Naive thymus-derived CD8-positive, alpha-beta T cell (primary cell): ENCODE data around the gene CACNB1. TPM values are rescaled to one million over a fixed set of nuclear protein-coding genes. Genes with fewer than 3 reads are reported as not detected.
A peak's percentile ranks its signal among the peaks of the same experiment; 100 is the strongest.
"Not testable (repeated sequence)": the region's sequence is repeated elsewhere in the genome, so short reads cannot be mapped to it uniquely, and the experiment has no call there.

Experiments
- ATAC-seq, 2 donors: fragments of 150-1000 bp; cut with Tn5 transposase in 1 of 2; sonication (Bioruptor Pico), chemical (Tn5 transposase) in 1 of 2; 1 replicate in 1 of 2; 2 replicates in 1 of 2; pipeline ENCODE4 v1.10.0; 2021; ENCODE audit warnings: mild to moderate bottlenecking in 2 of 2, moderate library complexity in 2 of 2
- POLR2A ChIA-PET: fragments of 350-600 bp; sonication (Branson Sonifier 250); formaldehyde crosslinking; loops from one replicate; lab custom pipeline; 2021; ENCODE audit warnings: antibody characterized with exemption; lab: Charles Lee
- DNase-seq, 10 donors: peaks; one replicate each; pipeline versions ENCODE4 v3.0.0 to v3.0.0-alpha.2; 2020 to 2022
- H3K27ac Mint-ChIP-seq, 10 donors: one replicate each; pipeline ENCODE4 v1.8.0; 2020 to 2022; ENCODE audit warnings: mild to moderate bottlenecking in 10 of 10, mixed read lengths in 10 of 10, moderate library complexity in 4 of 10, inconsistent platforms in 1 of 10
- H3K27me3 Mint-ChIP-seq, 5 donors: one replicate each; pipeline ENCODE4 v1.8.0; 2021 to 2022; ENCODE audit warnings: mixed read lengths in 5 of 5
- H3K36me3 Mint-ChIP-seq, 3 donors: one replicate each; pipeline ENCODE4 v1.8.0; 2020 to 2022; ENCODE audit warnings: mixed read lengths in 3 of 3, mild to moderate bottlenecking in 2 of 3, inconsistent platforms in 1 of 3
- H3K4me1 Mint-ChIP-seq, 4 donors: one replicate each; pipeline ENCODE4 v1.8.0; 2021 to 2022; ENCODE audit warnings: mixed read lengths in 4 of 4
- H3K4me3 Mint-ChIP-seq, 10 donors: one replicate each; pipeline ENCODE4 v1.8.0; 2020 to 2022; ENCODE audit warnings: mild to moderate bottlenecking in 10 of 10, mixed read lengths in 10 of 10, moderate library complexity in 6 of 10, inconsistent platforms in 1 of 10
- H3K9me3 Mint-ChIP-seq, 9 donors: one replicate each; pipeline ENCODE4 v1.8.0; 2020 to 2022; ENCODE audit warnings: mixed read lengths in 9 of 9, mild to moderate bottlenecking in 3 of 9, inconsistent platforms in 1 of 9, moderate library complexity in 1 of 9
- polyA plus RNA-seq, 3 donors: library from polyadenylated mRNA; unstranded; fragments of 300-500 nt; fragmentation: Illumina TruSeq; gene quantifications; one replicate each; pipeline ENCODE4 v1.2.3, GENCODE V29; 2021
- total RNA-seq, 8 experiments: library from RNA in 2 of 8; stranded (reverse) in 2 of 8; gene quantifications; one replicate each; pipeline ENCODE4 v1.2.3 and lab custom pipeline; 2021 to 2026

CACNB1 gene
- total and polyA plus RNA-seq, 5 experiments from 2014 or later = 0.75 to 12.0 (median 6.3) TPM; not detected in 1

GRCh38 chr17:39129544-39129943 is 67.9 kb downstream of the CACNB1 start:
- not testable (repeated sequence) for H3K9me3 Mint-ChIP-seq, H3K4me3 Mint-ChIP-seq, DNase-seq, ATAC-seq, H3K27me3 Mint-ChIP-seq
- Mint-ChIP-seq H3K4me1 (peaks cover 0 to 15% (median 5%) of the 10 kb centered on the region in 4 donors), H3K36me3 (peaks cover 0 to 12% (median 7%) of the 10 kb centered on the region in 3 donors), H3K27ac (peak overlapping the region in 3 of 10 donors; percentile 46 to 82 (median 58))
- POLR2A ChIA-PET = interaction anchor here (0.6 to 0.7 kb wide), 3 partner anchors 40 to 169 kb away, joined by 3 read pairs; no protein-coding TSS in a partner anchor

GRCh38 chr17:39126436-39126835 is 71.0 kb downstream of the CACNB1 start:
- DNase-seq = no peak
- no peaks in the 10 kb centered on the region for H3K9me3 Mint-ChIP-seq
- H3K27ac Mint-ChIP-seq = no peak overlapping the region
- POLR2A ChIA-PET = interaction anchor here (0.6 kb wide), 1 partner anchor 64 kb away, joined by 3 read pairs; no protein-coding TSS in a partner anchor
- H3K4me1 Mint-ChIP-seq = peaks cover 0 to 4% (median 3%) of the 10 kb centered on the region in 4 donors
- H3K27me3 Mint-ChIP-seq = no peaks in the 10 kb centered on the region
- H3K36me3 Mint-ChIP-seq = peaks cover 0 to 7% (median 2%) of the 10 kb centered on the region in 3 donors
- no peak overlapping the region for H3K4me3 Mint-ChIP-seq
- no peak for ATAC-seq

- DNase-seq (no peak), ATAC-seq (no peak)
- POLR2A ChIA-PET = no interaction called here
- Mint-ChIP-seq H3K4me1 (peaks cover 0 to 4% (median 3%) of the 10 kb centered on the region in 4 donors), H3K27ac (peak overlapping the region in 4 of 10 donors; percentile 42 to 65 (median 59)), H3K4me3 (no peak overlapping the region), H3K27me3 (no peaks in the 10 kb centered on the region), H3K9me3 (no peaks in the 10 kb centered on the region), H3K36me3 (peaks cover 0 to 7% (median 0%) of the 10 kb centered on the region in 3 donors)
These were observed 72.2 kb downstream of the CACNB1 start for GRCh38 chr17:39125143-39125875.

GRCh38 chr17:39123627-39124026 is 73.8 kb downstream of the CACNB1 start:
- POLR2A ChIA-PET = no interaction called here
- Mint-ChIP-seq H3K36me3 (peaks cover 0 to 5% (median 0%) of the 10 kb centered on the region in 3 donors), H3K4me1 (peaks cover 3 to 8% (median 6%) of the 10 kb centered on the region in 4 donors), H3K4me3 (no peak overlapping the region), H3K9me3 (no peaks in the 10 kb centered on the region), H3K27ac (peak overlapping the region in 1 of 10 donors; percentile 41), H3K27me3 (no peaks in the 10 kb centered on the region)
- ATAC-seq = no peak
- no peak for DNase-seq

Other genes with a start within 250 kb of the CACNB1 start
- under 1 TPM in 1 of 2 experiments, not detected in 1; 0.22 TPM for gene FBXO47, start 230.3 kb downstream of the CACNB1 start, total RNA-seq
- not detected for gene FBXO47, start 230.3 kb downstream of the CACNB1 start, polyA plus RNA-seq
- gene PLXDC1, start 46.0 kb downstream of the CACNB1 start, total RNA-seq = 10 to 100 TPM; 34.4 to 37.3 TPM
- gene PLXDC1, start 46.0 kb downstream of the CACNB1 start, polyA plus RNA-seq = 10 to 100 TPM; 14.0 to 23.6 (median 15.9) TPM
- gene ARL5C, start 31.5 kb downstream of the CACNB1 start, total RNA-seq = not detected
- gene ARL5C, start 31.5 kb downstream of the CACNB1 start, polyA plus RNA-seq = not detected
- gene RPL19, start 2.6 kb upstream of the CACNB1 start, total RNA-seq = 1,000 to 10,000 TPM; 3,521 to 3,522 TPM
- 1,000 to 10,000 TPM; 3,970 to 4,559 (median 4,444) TPM for gene RPL19, start 2.6 kb upstream of the CACNB1 start, polyA plus RNA-seq
- gene STAC2, start 28.3 kb upstream of the CACNB1 start, total RNA-seq = under 1 TPM; 0.23 to 0.27 TPM
- gene STAC2, start 28.3 kb upstream of the CACNB1 start, polyA plus RNA-seq = under 1 TPM in 1 of 3 donors, not detected in 2; 0.07 TPM
- 10 to 100 TPM; 33.4 to 34.3 TPM for gene FBXL20, start 204.0 kb upstream of the CACNB1 start, total RNA-seq
- gene FBXL20, start 204.0 kb upstream of the CACNB1 start, polyA plus RNA-seq = 1 to 10 TPM; 2.6 to 3.4 (median 3.2) TPM